Activated effector memory CD4-positive, alpha-beta T cell treated with Interleukin-2 at 50 U/mL for 16 hours (primary cell): ENCODE results near the gene TMEM179.
"Not testable (repeated sequence)": the region's sequence is repeated elsewhere in the genome, so short reads cannot be mapped to it uniquely, and the experiment has no call there.

Source experiments
- DNase-seq: peaks from one replicate; pipeline ENCODE4 v3.0.0-alpha.2; 2020

The TMEM179 gene

GRCh38 chr14:104585966-104586697 lies 18.4 kb downstream of the TMEM179 start:
- no peak for DNase-seq

GRCh38 chr14:104584557-104584956 lies 20.0 kb downstream of the TMEM179 start:
- no peak for DNase-seq

GRCh38 chr14:104583424-104584306 lies 20.9 kb downstream of the TMEM179 start:
- no peak for DNase-seq

- no peak for DNase-seq
Observed at GRCh38 chr14:104582662-104583061, 21.9 kb downstream of the TMEM179 start.

GRCh38 chr14:104582005-104582404 lies 22.6 kb downstream of the TMEM179 start:
- no peak for DNase-seq

- DNase-seq, result no peak
Observed at GRCh38 chr14:104581521-104581920, 23.1 kb downstream of the TMEM179 start.

GRCh38 chr14:104580961-104581360 lies 23.6 kb downstream of the TMEM179 start:
- DNase-seq, result no peak

GRCh38 chr14:104579939-104580338 lies 24.6 kb downstream of the TMEM179 start:
- not testable (repeated sequence) for DNase-seq

- DNase-seq, result no peak
Observed at GRCh38 chr14:104579507-104579906, 25.1 kb downstream of the TMEM179 start, which contains the start of gene C14orf180. Gene C14orf180, plus strand, starts transcription at chr14:104579764. Its CDS starts 6,667 bp downstream, at chr14:104586431.

- DNase-seq, result no peak
Observed at GRCh38 chr14:104578321-104578720, 26.3 kb downstream of the TMEM179 start.

- no peak for DNase-seq
Observed at GRCh38 chr14:104577847-104578301, 26.7 kb downstream of the TMEM179 start.

- DNase-seq, result no peak
Observed at GRCh38 chr14:104577426-104577825, 27.1 kb downstream of the TMEM179 start.

GRCh38 chr14:104576970-104577332 lies 27.6 kb downstream of the TMEM179 start:
- DNase-seq, result no peak

GRCh38 chr14:104576232-104576969 lies 28.2 kb downstream of the TMEM179 start:
- DNase-seq, result no peak

- DNase-seq, result no peak
Observed at GRCh38 chr14:104574978-104575583, 29.5 kb downstream of the TMEM179 start.

GRCh38 chr14:104574536-104574935 lies 30.0 kb downstream of the TMEM179 start:
- no peak for DNase-seq

- no peak for DNase-seq
Observed at GRCh38 chr14:104573930-104574329, 30.6 kb downstream of the TMEM179 start.

- no peak for DNase-seq
Observed at GRCh38 chr14:104572668-104573067, 31.9 kb downstream of the TMEM179 start.

- no peak for DNase-seq
Observed at GRCh38 chr14:104572024-104572626, 32.4 kb downstream of the TMEM179 start.

- no peak for DNase-seq
Observed at GRCh38 chr14:104571246-104571645, 33.3 kb downstream of the TMEM179 start.

- DNase-seq, result no peak
Observed at GRCh38 chr14:104569435-104569834, 35.1 kb downstream of the TMEM179 start.

- DNase-seq, result no peak
Observed at GRCh38 chr14:104568620-104569019, 36.0 kb downstream of the TMEM179 start.

- no peak for DNase-seq
Observed at GRCh38 chr14:104567957-104568225, 36.7 kb downstream of the TMEM179 start.
